Omental fat pad (tissue), 4 donors: ENCODE results near the gene MARS1. TPM values are rescaled to one million over a fixed set of nuclear protein-coding genes. Genes with fewer than 3 reads are reported as not detected.

Experiments
- ATAC-seq: fragments of 150-250 bp; one replicate; pipeline ENCODE4 v1.9.1; 2016; ENCODE audit warnings: mild to moderate bottlenecking, moderate library complexity; ENCODE audit not compliant: low FRiP score
- DNase-seq: peaks from one replicate; pipeline ENCODE4 v3.0.0-alpha.2; 2019; ENCODE audit warnings: low spot score
- CTCF ChIP-seq, 3 donors: fragments of 450-650 bp; IDR thresholded peaks; one replicate each; pipeline ENCODE4 v1.5.1; 2016 to 2017; ENCODE audit warnings: antibody characterized with exemption in 3 of 3, mild to moderate bottlenecking in 3 of 3, moderate library complexity in 2 of 3
- total RNA-seq, 4 donors: library from RNA; depleted of rRNA; stranded (reverse); fragments of >200 nt; gene quantifications; one replicate each; pipeline ENCODE4 v1.1.0, GENCODE V29; 2016

MARS1 gene
- total RNA-seq, 4 donors from 2014 or later, result 53.5 to 108 (median 58.4) TPM

- DNase-seq (no peak), ATAC-seq (no peak)
- TF ChIP-seq CTCF (IDR thresholded peaks at IDR 0.05), result no peak
These were observed 37.1 kb downstream of the MARS1 start for GRCh38 chr12:57524814-57525614.

DNA sequence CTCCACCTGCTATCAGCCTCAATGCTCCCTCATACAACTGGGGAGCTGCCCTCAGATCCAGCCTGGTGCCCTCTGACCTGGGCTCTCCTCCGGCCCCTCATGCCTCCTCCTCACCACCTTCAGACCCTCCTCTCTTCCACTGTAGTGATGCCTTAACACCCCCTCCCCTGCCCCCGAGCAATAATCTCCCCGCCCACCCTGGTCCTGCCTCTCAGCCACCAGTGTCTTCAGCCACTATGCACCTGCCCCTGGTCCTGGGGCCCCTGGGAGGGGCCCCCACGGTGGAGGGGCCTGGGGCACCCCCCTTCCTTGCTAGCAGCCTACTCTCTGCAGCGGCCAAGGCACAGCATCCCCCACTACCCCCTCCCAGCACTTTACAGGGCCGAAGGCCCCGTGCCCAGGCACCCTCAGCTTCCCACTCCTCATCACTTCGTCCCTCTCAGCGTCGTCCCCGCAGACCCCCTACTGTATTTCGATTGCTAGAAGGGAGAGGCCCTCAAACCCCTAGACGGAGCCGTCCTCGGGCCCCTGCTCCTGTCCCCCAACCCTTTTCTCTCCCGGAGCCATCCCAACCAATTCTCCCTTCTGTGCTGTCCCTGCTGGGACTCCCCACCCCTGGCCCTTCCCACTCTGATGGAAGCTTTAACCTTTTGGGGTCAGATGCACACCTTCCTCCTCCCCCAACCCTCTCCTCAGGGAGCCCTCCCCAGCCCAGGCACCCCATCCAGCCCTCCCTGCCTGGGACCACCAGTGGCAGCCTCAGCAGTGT, 37.9 kb downstream of the MARS1 start:
- TF ChIP-seq CTCF (IDR thresholded peaks at IDR 0.05), result no peak
- no peak for ATAC-seq
- no peak for DNase-seq

DNA sequence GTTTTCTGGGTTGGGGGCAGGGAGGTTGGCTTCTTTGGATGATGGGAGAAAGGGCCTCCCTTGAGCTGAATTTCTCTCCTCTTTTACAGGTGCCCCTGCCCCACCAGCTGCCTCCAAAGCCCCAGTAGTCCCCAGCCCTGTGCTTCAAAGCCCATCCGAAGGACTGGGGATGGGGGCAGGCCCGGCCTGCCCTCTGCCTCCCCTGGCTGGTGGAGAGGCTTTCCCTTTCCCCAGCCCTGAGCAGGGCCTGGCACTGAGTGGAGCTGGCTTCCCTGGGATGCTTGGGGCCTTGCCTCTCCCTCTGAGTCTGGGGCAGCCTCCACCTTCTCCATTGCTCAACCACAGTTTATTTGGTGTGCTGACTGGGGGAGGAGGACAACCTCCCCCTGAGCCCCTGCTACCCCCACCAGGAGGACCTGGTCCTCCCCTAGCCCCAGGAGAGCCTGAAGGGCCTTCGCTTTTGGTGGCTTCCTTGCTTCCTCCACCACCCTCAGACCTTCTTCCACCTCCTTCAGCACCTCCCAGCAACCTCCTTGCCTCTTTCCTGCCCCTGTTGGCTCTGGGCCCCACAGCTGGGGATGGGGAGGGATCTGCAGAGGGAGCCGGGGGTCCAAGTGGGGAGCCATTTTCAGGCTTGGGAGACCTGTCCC, 38.7 kb downstream of the MARS1 start:
- ATAC-seq (no peak), DNase-seq (no peak)
- TF ChIP-seq CTCF (IDR thresholded peaks at IDR 0.05), result no peak

- TF ChIP-seq CTCF (IDR thresholded peaks at IDR 0.05), result no peak
- ATAC-seq, result no peak
- DNase-seq, result no peak
These were observed 39.3 kb downstream of the MARS1 start for GRCh38 chr12:57527184-57527583.

- TF ChIP-seq CTCF (IDR thresholded peaks at IDR 0.05), result no peak
- ATAC-seq (no peak), DNase-seq (no peak)
These were observed 40.3 kb downstream of the MARS1 start for GRCh38 chr12:57528176-57528575.

GRCh38 chr12:57528831-57529555, 41.1 kb downstream of the MARS1 start:
- no peak for ATAC-seq
- TF ChIP-seq CTCF (IDR thresholded peaks at IDR 0.05), result no peak

More at GRCh38 chr12:57528831-57529555, 41.1 kb downstream of the MARS1 start:
- no peak for DNase-seq
